HL-60 (cell line): Measurements from ENCODE around the gene ZNF587.
A peak's percentile ranks its signal among the peaks of the same experiment; 100 is the strongest.
"Not testable (repeated sequence)": the region's sequence is repeated elsewhere in the genome, so short reads cannot be mapped to it uniquely, and the experiment has no call there.

ENCODE experiments used
- DNase-seq, 2 experiments: peaks; one replicate each; pipeline ENCODE4 v3.0.0-alpha.2; 2010 to 2020; ENCODE audit warnings: low read depth in 1 of 2, low spot score in 1 of 2
- H3K27ac ChIP-seq: fragments of 250-450 bp; sonication (Bioruptor Pico); replicated peaks from 2 replicates; pipeline ENCODE4 v1.5.1; 2020; ENCODE audit warnings: mild to moderate bottlenecking, moderate library complexity
- H3K27me3 ChIP-seq: fragments of 250-450 bp; sonication (Bioruptor Pico); 2 replicates; pipeline ENCODE4 v1.5.1; 2021; ENCODE audit warnings: mild to moderate bottlenecking, moderate library complexity; ENCODE audit not compliant: insufficient read depth, poor library complexity, severe bottlenecking
- H3K4me3 ChIP-seq: replicated peaks from 2 replicates; pipeline ENCODE4 v1.5.1; 2011; ENCODE audit warnings: mild to moderate bottlenecking, control low read depth, low read length; ENCODE audit not compliant: insufficient read depth
- CTCF ChIP-seq: IDR thresholded peaks from one replicate; pipeline ENCODE4 v1.5.1; 2011; ENCODE audit warnings: low read length, control low read depth, inconsistent platforms; ENCODE audit not compliant: insufficient read depth
- GABPA ChIP-seq: IDR thresholded peaks from 2 replicates; pipeline ENCODE4 v1.6.1; 2012; ENCODE audit warnings: low read depth
- POLR2AphosphoS5 ChIP-seq: IDR thresholded peaks from 2 replicates; pipeline ENCODE4 v1.6.1; 2012; ENCODE audit warnings: low read depth
- SPI1 ChIP-seq: IDR thresholded peaks from 2 replicates; pipeline ENCODE4 v1.6.1; 2012; ENCODE audit warnings: low read depth, mild to moderate bottlenecking, borderline replicate concordance
- TF ChIP-seq, protein P1 (sequence below): IDR thresholded peaks from 2 replicates; pipeline ENCODE4 v1.6.1; 2012; ENCODE audit warnings: low read depth; ENCODE audit not compliant: insufficient replicate concordance

ZNF587 gene

GRCh38 chr19:57841122-57841763 lies 8.4 kb upstream of the ZNF587 start:
- no peak for DNase-seq
- H3K4me3 ChIP-seq = no peak overlapping the region
- no peak overlapping the region for H3K27ac ChIP-seq
- H3K27me3 ChIP-seq = no peaks in the 10 kb centered on the region
- TF ChIP-seq, protein P1, sequence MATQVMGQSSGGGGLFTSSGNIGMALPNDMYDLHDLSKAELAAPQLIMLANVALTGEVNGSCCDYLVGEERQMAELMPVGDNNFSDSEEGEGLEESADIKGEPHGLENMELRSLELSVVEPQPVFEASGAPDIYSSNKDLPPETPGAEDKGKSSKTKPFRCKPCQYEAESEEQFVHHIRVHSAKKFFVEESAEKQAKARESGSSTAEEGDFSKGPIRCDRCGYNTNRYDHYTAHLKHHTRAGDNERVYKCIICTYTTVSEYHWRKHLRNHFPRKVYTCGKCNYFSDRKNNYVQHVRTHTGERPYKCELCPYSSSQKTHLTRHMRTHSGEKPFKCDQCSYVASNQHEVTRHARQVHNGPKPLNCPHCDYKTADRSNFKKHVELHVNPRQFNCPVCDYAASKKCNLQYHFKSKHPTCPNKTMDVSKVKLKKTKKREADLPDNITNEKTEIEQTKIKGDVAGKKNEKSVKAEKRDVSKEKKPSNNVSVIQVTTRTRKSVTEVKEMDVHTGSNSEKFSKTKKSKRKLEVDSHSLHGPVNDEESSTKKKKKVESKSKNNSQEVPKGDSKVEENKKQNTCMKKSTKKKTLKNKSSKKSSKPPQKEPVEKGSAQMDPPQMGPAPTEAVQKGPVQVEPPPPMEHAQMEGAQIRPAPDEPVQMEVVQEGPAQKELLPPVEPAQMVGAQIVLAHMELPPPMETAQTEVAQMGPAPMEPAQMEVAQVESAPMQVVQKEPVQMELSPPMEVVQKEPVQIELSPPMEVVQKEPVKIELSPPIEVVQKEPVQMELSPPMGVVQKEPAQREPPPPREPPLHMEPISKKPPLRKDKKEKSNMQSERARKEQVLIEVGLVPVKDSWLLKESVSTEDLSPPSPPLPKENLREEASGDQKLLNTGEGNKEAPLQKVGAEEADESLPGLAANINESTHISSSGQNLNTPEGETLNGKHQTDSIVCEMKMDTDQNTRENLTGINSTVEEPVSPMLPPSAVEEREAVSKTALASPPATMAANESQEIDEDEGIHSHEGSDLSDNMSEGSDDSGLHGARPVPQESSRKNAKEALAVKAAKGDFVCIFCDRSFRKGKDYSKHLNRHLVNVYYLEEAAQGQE = no peak
- TF ChIP-seq POLR2AphosphoS5 (no peak), CTCF (no peak), GABPA (no peak), SPI1 (no peak)

DNA sequence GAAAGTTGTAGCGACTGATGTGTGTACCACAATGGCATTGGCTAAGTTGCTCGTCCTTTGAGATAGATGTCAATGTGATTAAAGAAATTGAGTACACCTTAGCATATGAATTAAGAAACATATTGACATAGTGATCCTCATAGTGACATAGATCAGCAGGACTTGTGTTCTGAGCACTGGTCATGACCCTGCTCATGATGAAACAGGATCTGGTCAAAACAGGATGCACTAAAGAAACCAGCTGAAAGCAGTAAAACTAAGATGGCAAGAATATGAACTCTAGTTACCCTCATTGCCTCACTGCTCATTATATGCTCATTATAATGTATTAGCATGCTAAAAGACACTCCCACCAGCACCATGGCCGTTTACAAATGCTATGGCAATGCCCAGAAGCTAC lies 2.5 kb upstream of the ZNF587 start:
- not testable (repeated sequence) for H3K27me3 ChIP-seq, DNase-seq, H3K4me3 ChIP-seq, H3K27ac ChIP-seq

GRCh38 chr19:57849162-57849665 lies 445 bp upstream of the ZNF587 start:
- H3K27me3 ChIP-seq, DNase-seq, H3K4me3 ChIP-seq: not testable (repeated sequence)
- H3K27ac ChIP-seq = peak overlapping the region; percentile 85

DNA sequence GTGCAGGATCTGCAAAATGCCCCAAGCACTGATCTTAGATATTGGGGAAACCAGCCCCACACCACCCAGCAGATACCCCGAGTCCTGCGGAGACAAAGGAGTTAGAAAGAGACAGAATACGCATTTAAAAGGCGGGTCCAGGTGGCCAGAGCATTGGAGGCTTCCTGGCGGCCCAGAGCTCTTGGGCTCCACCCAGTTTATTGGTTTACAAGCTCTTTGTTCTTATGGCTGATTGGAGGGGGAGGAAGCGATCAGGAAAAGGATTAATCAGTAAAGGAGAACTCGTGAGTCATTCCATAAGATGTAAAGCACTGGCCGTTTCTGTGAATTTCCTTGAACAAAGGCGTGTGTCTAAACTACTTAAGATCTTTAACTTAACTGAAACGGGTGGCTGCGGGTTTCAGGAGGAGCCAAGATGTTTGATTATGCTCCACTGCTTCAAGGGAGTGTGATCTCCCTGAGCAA lies 926 bp downstream of the ZNF587 start:
- H3K27ac ChIP-seq = peak overlapping the region; percentile 85
- DNase-seq = no peak
- H3K27me3 ChIP-seq = no peaks in the 10 kb centered on the region
- TF ChIP-seq SPI1 = no peak
- TF ChIP-seq CTCF = no peak
- TF ChIP-seq, protein P1 = no peak
- TF ChIP-seq POLR2AphosphoS5 = no peak
- TF ChIP-seq GABPA = no peak
- H3K4me3 ChIP-seq = peak overlapping the region; percentile 57

DNA sequence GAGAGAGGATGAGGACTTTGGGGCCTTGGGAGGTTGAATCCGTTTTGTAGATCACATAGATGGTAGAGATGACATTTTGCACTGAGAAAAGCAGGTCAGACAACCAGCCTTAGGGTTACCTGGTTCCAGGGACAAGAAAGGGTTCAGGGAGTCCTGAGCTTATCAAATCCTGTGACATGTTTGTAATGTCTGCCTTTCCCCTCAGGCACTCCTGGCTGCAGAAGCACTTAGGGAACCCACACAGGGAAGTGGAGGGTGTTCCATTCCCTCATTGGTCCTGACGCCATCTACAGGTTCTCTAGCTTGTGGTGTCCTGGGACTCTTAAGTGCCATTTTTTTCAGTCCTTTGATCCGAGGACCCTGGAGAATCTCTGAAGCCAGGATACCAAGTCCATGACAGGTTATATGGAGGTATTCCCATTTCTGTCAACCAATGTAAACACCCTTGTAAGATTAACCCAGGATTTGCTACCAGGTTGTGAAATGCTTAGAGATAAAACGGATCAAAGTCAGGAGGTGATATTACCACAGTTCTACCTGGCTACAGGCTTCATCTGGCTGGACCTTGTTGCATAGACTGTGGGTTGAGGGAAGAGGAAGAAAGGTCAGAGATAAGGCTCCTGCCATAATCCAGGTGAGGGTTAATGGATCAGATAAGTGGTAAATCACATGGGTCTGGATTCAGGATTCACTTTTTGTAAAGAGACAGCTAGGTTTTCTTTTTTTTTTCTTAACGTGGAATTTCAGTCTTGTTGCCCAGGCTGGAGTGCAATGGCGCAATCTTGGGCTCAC lies 2.3 kb downstream of the ZNF587 start:
- not testable (repeated sequence) for H3K27ac ChIP-seq, H3K4me3 ChIP-seq, DNase-seq, H3K27me3 ChIP-seq

DNA sequence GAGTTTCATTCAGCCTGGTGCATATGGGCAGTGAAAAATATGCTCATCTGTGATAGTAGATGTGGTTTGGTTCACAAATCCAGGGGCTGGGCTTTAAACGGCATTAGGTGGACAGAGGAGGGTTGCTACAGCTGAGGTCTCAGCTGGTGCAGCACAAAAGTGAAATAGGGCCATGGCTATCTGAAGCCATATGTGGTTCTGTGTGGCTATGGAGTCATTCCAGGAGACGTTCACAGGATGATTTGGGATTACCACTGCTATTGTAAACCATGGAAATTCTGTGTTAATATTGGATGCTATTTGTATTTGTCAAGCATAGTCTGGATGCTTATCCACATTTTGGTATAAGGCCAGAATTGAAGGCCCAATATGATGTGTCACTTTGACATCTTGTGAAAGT lies 4.5 kb downstream of the ZNF587 start:
- not testable (repeated sequence) for H3K4me3 ChIP-seq, DNase-seq

DNA sequence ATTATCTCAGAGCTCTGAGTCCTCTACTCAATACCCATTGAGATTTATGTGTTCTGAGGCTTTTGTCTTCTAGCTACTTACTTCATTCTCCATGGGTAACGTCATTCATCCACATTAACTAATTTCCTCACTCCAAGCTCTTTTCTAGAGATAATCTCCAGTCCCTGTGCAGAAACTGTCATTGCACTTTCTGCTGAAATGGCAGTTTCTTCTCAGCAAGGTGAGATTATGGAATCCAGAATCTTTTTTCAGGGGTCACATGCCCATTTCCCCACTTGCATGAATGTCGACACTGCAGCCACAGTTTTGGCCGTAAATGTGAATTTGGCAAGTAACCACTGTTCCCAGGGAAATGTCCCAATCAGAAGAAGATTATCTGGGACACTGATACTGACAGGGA lies 12.7 kb downstream of the ZNF587 start:
- H3K27ac ChIP-seq, H3K4me3 ChIP-seq, DNase-seq, H3K27me3 ChIP-seq: not testable (repeated sequence)

More for the DNA sequence above, 4.5 kb downstream of the ZNF587 start:
- H3K27ac ChIP-seq, H3K27me3 ChIP-seq: not testable (repeated sequence)
